Stimulated activated CD4-positive, alpha-beta T cell treated with anti-CD3 and anti-CD28 coated beads, Interleukin-2, amount 100 ng/mL, for 4 hours (primary cell): ENCODE data around the gene ECE1.
A peak's percentile ranks its signal among the peaks of the same experiment; 100 is the strongest.

Experiments used
- DNase-seq: peaks from one replicate; pipeline ENCODE4 v3.0.0-alpha.2; 2020; ENCODE audit warnings: low read depth

Gene ECE1

DNA sequence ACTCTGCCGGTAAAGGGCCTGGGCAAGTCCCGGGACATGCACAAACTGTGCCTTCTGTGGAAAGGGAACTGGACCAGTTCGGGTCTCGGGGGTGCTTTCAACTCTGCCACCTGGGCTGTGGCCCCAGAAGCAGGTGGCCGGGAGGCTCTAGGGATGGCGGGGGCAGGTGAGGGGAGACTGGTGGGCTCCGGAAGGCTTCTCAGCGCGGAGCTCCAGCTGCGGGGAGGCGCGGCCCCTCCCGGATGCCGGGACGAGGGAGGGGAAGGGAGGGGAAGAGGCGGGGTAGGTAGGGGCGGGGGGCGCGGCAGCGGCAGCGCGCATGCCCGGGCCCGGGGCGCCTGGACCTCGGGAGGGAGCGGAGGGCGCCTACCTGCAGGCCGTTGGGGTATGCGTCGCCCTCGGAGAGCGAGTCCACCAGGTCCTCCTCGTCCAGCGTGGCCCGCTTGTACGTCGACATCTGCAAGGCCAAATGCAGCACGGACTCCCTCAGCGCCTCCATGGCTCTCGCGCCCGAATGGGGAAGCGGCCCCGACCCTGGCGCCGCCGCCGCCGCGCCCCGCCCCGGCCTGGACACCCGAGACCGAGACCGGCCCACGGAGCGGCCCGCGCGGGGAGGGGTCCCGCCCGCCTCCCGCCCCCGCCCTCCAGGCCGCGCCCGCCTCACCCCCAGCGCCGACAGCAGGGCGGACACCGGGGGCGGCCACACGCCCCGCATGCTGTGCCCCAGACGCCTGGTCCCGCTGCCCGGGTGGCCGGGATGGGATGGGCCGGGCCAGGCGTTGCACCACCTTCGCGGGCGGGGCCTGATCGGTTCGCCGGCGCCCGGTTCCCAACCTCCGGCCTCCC is at the start of gene ECE1:
Gene ECE1, minus strand, starts transcription at position 764 of the 846 bp plus-strand sequence. Its CDS starts 49 bp downstream, at position 715.
- DNase-seq: peak; percentile 21

GRCh38 chr1:21339356-21340229 is 49.3 kb upstream of the ECE1 start:
- no peak for DNase-seq

DNA sequence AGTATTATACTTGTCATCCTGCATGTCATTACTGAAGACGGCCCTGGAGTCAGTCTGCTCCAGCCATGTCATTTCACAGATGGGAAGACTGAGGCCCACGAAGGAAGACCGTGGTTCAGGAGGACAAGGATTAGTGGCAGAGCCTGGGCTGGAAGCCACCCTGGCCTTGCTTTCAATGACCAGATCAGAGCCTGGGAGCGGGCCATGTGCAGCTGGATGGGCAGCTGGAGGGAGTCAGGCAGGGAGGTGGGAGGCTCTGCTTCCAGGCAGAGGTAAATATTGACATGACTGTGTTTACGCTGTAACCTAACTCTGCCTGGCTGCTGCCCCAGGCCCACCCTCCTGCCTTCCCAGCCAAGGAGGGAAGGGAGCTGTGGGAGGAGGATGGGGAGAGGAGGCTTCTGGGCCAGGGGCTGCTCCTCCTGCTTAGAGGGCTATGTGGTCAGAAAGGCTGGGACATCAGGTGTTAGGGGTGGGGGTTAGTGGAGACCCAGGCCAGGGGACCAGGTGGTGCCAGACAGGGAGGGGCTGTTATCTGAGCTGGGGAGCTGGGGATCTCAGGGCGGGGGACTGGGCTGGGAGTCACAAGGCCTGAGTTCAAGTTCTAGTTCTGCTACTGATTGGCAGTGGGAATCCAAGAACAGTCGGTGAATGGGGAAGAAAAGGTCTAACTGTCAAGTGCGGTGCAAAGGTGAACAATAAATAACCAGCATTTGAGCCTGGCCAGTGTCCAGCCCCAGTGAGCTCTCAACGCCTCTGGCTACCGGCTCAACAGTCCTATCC is 48.5 kb upstream of the ECE1 start:
- no peak for DNase-seq

DNA sequence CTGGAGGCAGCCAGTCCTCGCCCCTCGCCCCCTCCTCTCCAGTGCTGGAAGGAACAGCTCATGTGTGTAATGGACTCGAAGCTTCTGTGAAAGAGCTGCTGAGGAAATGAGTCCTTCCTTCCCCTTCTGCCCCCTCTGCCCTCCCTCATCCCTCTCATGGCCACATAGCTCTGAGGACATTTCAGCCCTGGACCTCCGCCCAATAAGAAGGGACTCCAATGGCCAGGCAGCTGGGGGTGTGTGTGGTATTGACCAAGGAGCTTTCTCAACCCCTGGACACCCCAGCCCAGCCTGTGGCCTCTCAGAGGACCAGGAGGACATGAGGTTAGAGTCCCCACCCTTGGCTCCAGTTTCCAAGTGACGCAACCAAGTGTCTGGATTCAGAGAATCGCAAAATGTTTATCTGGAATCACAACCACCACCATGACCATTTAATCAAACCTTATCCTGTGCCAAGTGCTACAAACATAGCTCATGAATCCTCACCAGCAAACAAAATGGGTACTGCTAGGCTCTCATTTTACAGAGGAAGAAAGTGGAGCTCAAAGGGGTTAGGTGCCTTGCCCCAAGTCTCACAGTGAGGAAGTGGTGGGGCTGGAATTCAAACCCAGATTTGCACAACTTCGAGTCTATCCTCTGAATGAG is 47.8 kb upstream of the ECE1 start:
- DNase-seq: no peak

- no peak for DNase-seq
Observed at GRCh38 chr1:21337454-21337927, 47.2 kb upstream of the ECE1 start.

DNA sequence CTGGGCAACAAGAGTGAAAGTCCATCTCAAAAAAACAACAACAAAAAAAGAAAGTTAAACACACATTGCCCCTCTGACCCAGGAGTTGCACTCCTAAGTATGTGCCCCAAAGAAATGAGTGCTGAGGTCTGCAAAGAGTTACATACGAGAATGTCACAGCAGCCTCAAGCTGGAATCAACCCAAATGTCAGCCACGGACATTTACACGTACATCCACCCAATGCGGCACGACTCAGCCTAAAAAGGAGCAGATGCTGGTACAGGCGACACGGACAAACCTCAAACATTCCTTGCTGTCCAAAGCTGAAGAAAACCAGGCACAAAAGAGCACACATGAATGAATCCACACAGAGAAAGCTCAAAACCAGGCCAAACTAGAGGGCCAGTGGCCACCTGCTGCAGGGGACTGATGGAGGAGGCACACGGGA is 46.8 kb upstream of the ECE1 start:
- DNase-seq: no peak

DNA sequence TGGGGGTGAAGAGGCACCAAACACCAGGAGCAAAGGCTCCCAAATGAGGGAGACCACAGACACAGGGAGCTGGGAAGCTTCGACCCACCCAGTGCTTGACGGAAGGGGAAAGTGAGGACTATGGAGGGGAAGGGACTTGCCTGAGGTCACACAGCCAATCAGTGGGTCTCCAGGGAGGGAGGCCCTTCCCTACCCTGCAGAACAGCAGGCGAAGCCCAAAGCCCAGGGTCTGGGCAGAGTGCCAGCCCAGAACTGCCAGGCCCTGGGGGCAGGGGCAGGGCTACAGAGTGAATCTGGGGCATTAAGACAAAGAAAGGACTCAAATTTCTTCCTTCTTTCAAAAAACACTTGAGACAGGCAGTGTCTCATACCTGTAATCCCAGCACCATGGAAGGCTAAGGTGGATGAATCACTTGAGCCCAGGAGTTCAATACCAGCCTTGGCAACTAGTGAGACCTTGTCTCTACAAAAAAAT is 45.5 kb upstream of the ECE1 start:
- no peak for DNase-seq

GRCh38 chr1:21335088-21335691 is 44.9 kb upstream of the ECE1 start:
- DNase-seq: no peak

GRCh38 chr1:21334214-21335087 is 44.2 kb upstream of the ECE1 start:
- peak; percentile 63 for DNase-seq

DNA sequence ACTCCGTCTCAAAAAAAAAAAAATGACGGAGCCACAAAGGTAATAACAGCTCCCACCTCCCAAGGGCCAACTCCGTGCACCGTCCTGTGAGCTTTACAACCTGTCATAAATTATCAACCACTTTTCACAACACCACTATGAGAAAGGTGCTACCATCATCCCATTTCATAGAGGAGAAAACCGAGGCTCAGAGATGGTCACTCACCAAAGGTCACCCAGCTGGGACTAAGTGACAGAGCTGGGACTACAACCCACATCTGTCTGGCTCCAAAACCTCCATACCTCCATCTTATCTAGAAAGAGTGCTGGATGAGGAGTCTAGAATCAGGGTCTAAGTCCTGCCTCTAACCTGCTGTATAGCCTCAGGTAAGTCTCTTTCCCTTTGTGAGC is 43.6 kb upstream of the ECE1 start:
- DNase-seq: no peak

- DNase-seq: no peak
Observed at GRCh38 chr1:21332554-21333311, 42.5 kb upstream of the ECE1 start.

- DNase-seq: no peak
Observed at GRCh38 chr1:21331752-21332478, 41.7 kb upstream of the ECE1 start.

GRCh38 chr1:21330544-21330943 is 40.3 kb upstream of the ECE1 start:
- DNase-seq: no peak

- DNase-seq: no peak
Observed at GRCh38 chr1:21329209-21329844, 39.1 kb upstream of the ECE1 start.

GRCh38 chr1:21327566-21328323 is 37.5 kb upstream of the ECE1 start:
- no peak for DNase-seq

DNA sequence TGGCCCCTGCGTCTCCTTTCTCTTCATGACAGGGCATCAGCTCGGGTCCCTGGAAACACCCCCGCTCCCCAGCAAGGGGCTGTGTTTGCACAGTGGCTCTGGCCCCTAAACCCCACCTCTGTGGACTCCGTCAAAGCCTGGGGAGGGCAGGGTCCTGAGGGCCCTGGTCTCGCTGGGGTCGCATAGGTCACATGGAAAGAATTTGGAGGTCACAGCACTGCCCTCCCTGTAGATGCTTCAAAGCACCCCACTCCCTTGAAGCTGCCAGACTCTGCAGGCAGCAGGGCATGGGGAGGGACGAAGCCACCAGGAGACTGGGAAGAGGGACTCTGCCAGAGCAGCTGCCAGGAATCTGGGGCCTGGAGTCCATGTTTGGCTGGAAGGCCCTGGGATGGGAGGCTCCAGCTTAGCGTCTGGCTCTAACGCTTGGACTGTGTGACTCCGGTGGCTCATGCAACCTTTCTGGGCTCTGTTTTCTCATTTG is 36.6 kb upstream of the ECE1 start:
- no peak for DNase-seq

DNA sequence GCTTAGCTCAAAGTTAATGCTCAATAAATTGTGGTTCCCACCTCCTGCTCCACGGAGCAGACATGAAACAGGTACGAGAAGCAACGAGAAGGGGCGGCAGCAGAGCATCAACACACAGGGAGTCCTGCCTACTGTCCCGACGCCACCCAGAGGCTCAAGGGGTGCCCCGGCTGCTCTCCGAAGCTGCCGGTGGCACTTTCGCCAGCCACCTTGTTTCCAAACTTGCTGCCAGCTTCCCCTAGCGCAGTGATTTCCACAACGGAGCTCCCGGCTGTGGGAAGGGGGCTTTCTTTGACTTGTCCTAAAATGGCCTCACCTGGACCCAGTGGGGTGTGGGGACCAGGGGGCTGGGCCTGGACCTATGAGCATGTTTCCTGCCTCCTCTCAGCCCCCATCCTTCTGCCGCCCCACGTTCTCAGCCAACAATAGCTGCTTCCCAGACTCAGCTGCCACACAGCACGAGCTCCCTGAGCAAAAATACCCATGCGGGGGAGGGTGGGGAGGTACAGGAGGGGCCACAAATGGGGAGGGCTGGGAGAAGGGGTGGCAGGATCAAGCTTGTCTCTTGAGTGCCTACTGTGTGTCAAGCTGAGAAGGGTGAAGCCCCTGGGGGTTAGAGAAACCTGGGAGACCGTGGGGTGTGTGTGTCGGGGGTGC is 35.6 kb upstream of the ECE1 start:
- no peak for DNase-seq
